ENCODE measurements around the gene RNF213.
"Not testable (repeated sequence)": the region's sequence is repeated elsewhere in the genome, so short reads cannot be mapped to it uniquely, and the experiment has no call there.

Gene RNF213

GRCh38 chr17:80224683-80225082 lies 36.0 kb upstream of the RNF213 start:
- DNase-seq, result no peak

GRCh38 chr17:80225230-80225629 lies 35.4 kb upstream of the RNF213 start:
- DNase-seq, result no peak

GRCh38 chr17:80227156-80227555 lies 33.5 kb upstream of the RNF213 start:
- no peak for DNase-seq

- no peak for DNase-seq
These were observed 33.0 kb upstream of the RNF213 start for GRCh38 chr17:80227666-80228065.

GRCh38 chr17:80228477-80228876 lies 32.2 kb upstream of the RNF213 start:
- DNase-seq, result no peak

- DNase-seq, result no peak
These were observed 31.6 kb upstream of the RNF213 start for GRCh38 chr17:80229011-80229410.

GRCh38 chr17:80232438-80232837 lies 28.2 kb upstream of the RNF213 start:
- DNase-seq, result no peak

GRCh38 chr17:80233202-80233601 lies 27.4 kb upstream of the RNF213 start:
- DNase-seq, result no peak

GRCh38 chr17:80236911-80237310 lies 23.7 kb upstream of the RNF213 start:
- no peak for DNase-seq

DNA sequence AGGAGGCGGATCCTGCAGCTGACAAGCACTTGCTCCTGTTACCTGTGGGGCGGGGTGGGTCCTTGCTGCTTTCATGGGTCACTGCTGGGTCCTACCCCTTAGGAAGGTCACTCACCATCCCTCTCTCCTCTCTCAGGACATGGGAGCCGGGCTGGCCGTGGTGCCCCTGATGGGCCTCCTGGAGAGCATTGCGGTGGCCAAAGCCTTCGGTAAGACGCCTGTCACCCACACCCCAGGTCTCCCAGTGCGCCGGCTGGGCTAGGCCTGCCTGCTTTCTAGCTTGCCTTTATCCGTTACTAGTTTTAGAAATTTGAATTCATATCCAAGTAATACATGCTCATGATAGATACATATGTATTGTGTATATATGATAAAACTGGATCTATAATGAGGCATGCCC lies 23.3 kb upstream of the RNF213 start:
- DNase-seq, result no peak

GRCh38 chr17:80242505-80242904 lies 18.1 kb upstream of the RNF213 start:
- DNase-seq, result no peak

GRCh38 chr17:80243526-80244433 lies 16.9 kb upstream of the RNF213 start:
- DNase-seq, result no peak

DNA sequence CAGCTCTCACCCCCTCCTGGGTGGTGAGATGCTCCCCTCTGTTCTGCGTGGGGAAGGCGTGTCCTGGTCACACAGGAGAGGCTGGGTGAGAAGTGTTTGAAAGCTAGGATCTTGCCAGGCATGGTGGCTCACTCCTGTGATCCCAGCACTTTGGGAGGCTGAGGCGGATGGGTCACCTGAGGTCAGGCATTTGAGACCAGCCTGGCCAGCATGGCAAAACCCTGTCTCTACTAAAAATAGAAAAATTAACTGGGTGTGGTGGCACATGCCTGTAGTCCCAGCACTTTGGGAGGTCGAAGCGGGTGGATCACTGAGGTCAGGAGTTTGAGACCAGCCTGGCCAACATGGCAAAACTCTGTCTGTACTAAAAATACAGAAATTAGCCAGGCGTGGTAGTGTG lies 16.2 kb upstream of the RNF213 start:
- not testable (repeated sequence) for DNase-seq

GRCh38 chr17:80244871-80245509 lies 15.7 kb upstream of the RNF213 start:
- DNase-seq, result no peak

- no peak for DNase-seq
These were observed 14.9 kb upstream of the RNF213 start for GRCh38 chr17:80245566-80246265.

DNA sequence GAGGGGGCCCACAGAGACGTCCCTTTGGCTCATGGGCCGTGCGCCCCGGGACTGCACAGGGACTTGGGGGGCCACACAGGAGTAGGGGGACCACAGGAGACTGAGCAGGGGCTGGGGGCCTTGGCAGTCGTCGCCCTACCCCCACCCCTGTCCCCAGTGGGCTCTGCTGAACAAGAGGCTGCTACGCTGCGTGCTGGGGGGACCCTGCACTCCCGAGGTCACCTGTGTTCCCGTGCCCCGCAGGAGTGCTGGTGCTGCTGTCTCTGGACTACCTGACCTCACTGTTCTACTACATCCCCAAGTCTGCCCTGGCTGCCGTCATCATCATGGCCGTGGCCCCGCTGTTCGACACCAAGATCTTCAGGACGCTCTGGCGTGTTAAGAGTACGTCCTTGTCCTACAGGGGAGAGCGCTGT lies 14.4 kb upstream of the RNF213 start:
- DNase-seq, result no peak

- DNase-seq, result no peak
These were observed 13.9 kb upstream of the RNF213 start for GRCh38 chr17:80246726-80247125.

DNA sequence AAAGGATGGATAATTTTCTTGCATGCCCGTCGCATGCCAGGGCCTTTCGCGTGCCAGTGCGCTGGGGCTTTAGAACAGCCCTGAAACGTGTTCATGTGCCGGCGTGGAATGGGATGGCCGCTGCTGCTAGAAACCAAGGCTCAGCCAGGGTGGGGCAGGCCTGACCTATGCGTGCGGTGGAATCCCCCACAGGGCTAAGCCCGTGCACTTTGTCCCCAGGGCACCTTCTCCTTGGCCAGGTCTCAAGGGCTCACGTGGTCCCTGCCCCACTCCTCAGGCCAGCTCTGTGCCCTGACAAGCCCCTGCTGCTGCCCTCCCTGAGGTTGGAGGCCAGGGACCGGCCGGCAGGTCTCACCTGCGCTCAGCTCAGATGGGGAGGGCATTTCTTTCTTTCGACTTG lies 13.1 kb upstream of the RNF213 start:
- no peak for DNase-seq

- DNase-seq, result no peak
These were observed 12.4 kb upstream of the RNF213 start for GRCh38 chr17:80248001-80248893.

DNA sequence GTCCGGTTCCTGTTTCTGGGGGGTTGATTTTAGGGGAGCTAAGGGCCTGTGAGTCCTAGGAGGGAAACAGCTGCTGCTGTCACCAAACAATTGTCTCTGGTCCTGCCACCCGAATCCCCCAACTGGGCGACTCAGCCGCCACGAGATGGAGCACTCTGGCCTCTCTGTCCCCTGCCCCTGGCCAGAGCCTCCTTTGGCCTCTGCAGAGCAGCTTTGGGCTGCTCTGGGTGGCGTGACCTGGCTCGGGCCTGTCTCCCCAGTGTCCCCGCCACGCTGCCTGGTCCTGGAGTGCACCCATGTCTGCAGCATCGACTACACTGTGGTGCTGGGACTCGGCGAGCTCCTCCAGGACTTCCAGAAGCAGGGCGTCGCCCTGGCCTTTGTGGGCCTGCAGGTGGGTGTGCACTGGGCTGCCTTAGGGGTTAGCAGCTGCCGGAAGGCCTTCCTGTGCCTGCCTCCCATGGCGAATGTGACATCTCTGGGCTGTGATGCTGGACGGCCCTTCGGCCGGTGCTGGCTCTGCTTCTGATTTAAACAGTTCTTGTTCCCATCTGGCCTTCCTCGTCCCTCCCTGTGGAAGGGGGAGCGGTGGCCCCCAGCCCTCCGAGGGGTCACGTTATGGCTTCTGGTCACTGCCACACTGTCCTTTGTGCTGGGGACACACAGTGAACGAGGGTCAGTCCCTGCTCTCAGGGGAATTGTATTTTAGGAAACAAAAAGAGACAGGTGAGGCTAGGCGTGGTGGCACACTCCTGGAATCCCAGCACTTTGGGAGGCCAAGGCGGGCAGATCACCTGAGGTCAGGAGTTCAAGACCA lies 11.6 kb upstream of the RNF213 start:
- no peak for DNase-seq

- no peak for DNase-seq
These were observed 8.7 kb upstream of the RNF213 start for GRCh38 chr17:80251966-80252365.

Data from fibroblast of skin of abdomen (primary cell).